ENCODE results near the gene AFG1L. TPM values are rescaled to one million over a fixed set of nuclear protein-coding genes. Genes with fewer than 3 reads are reported as not detected.
A peak's percentile ranks its signal among the peaks of the same experiment; 100 is the strongest.

Gene AFG1L
- polyA plus RNA-seq, 6 donors from 2014 or later = 2.6 to 6.8 (median 4.5) TPM

DNA sequence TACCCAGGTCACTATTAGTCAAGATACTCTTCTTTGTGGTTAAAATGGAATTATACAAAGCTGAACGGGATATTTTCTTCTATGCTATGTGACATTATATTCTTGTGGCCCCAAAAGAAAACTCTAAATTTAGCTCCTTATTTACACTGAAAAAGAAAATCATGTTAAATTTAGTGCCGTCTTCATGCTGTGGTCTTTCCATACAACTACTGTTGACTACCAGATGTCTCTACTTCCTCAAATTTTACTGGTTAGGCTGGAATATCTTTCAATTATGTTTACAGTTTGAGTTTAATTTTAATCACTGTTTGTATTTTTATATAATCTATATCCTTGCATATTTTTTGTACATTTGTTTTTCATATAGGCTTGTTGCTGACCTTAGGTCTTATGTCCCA is 170.2 kb downstream of the AFG1L start:
- H3K27ac Mint-ChIP-seq = peak overlapping the region in 1 of 6 donors; percentile 12
- no peak overlapping the region for H3K4me3 Mint-ChIP-seq
- H3K27me3 Mint-ChIP-seq = no peaks in the 10 kb centered on the region
- H3K36me3 Mint-ChIP-seq = peaks cover 0 to 6% of the 10 kb centered on the region in 2 donors
- no peak for ATAC-seq (ENCODE audit: low read depth in 2 of 2)
- H3K4me1 Mint-ChIP-seq = peaks cover 6 to 8% (median 8%) of the 10 kb centered on the region in 3 donors
- no peaks in the 10 kb centered on the region for H3K9me3 Mint-ChIP-seq
- no peak for DNase-seq

DNA sequence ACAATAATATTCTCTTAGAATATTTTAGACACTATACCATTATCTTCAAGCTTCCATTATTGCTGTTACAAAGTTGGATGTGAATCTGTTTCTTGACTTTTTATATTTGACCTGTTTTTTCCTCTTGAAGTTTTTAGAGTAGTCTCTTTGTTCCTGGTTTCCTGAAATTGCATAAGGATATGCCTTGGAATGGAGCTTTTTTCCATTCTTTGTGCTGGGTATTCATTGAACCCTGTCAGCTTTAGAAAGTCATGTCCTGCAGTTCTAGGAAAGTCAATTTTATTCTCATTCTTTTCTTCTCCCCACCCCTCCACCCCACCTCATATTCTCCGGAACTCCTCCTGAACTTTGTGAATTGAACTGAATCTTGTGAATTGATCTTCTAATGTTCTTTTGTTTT is 173.5 kb downstream of the AFG1L start:
- no peaks in the 10 kb centered on the region for H3K9me3 Mint-ChIP-seq
- DNase-seq = no peak
- H3K27me3 Mint-ChIP-seq = no peaks in the 10 kb centered on the region
- no peak for ATAC-seq (ENCODE audit: low read depth in 2 of 2)
- H3K4me1 Mint-ChIP-seq = peaks cover 6 to 8% (median 8%) of the 10 kb centered on the region in 3 donors
- no peak overlapping the region for H3K27ac Mint-ChIP-seq
- no peak overlapping the region for H3K4me3 Mint-ChIP-seq
- peaks cover 0 to 8% of the 10 kb centered on the region in 2 donors for H3K36me3 Mint-ChIP-seq

DNA sequence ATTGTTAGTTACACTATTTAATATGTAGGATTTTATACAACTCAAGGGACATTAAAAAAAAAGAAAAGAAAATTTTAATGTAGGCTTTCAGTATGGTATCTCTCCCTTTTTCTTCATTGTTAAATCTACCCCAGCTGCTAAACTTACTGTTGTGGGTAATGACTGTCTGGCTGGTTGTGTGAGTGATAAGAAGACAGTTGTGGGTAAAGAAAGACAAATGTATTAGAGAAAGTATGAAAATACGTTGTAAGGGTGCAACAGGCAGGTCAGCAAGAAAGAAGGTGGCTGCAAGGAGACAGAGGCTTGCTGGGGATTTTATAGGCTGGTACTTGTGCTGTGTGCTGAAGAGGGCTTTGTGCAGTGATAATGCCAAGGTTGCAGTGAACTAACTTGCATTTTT is 174.5 kb downstream of the AFG1L start:
- ATAC-seq (ENCODE audit: low read depth in 2 of 2) = no peak
- Mint-ChIP-seq H3K36me3 (peaks cover 0 to 4% of the 10 kb centered on the region in 2 donors), H3K27ac (peak overlapping the region in 1 of 6 donors; percentile 48), H3K9me3 (no peaks in the 10 kb centered on the region), H3K4me3 (no peak overlapping the region), H3K4me1 (peaks cover 6 to 8% (median 8%) of the 10 kb centered on the region in 3 donors), H3K27me3 (no peaks in the 10 kb centered on the region)
- DNase-seq = no peak

DNA sequence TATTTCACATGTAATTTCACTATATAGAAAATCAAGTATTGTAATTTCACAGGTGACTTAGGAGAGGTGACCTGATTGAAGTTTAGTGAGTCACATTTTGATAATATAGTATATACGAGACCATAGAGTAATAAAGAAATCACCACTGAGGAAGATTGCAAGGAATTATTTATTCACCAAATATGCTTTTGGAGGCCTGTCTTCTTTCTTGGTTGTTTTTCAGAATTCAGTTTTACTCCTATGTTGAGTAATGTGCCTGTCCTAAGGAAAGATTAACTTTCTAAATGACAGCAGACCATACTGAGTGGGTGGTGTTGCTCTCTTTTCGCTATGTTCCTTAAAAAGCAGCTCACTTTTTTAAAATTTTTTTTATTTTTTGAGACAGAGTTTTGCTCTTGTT is 178.3 kb downstream of the AFG1L start:
- Mint-ChIP-seq H3K36me3 (peaks cover 0 to 11% of the 10 kb centered on the region in 2 donors), H3K27me3 (no peaks in the 10 kb centered on the region), H3K9me3 (no peaks in the 10 kb centered on the region), H3K4me1 (no peaks in the 10 kb centered on the region), H3K27ac (no peak overlapping the region), H3K4me3 (no peak overlapping the region)
- DNase-seq (no peak), ATAC-seq (ENCODE audit: low read depth in 2 of 2) (no peak)

DNA sequence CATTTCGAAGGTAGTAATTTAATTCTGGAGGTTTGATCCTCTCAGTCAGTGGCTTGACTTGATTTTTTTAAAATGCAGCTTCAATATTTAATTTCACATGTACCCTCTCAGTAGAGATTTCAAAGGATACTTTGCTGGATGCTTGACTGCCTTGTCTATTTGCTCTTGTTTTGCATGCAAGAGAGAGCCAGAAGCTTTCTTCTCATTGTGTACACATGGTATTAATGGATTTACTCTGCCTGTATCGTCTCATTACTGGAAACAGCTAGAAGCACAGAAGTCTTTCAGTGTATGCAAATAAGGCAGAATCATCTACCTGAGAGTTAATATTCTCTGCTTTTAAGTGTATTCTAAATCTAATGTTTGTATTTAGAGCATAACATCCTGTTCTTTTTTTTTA is 181.5 kb downstream of the AFG1L start:
- ATAC-seq (ENCODE audit: low read depth in 2 of 2) (no peak), DNase-seq (no peak)
- H3K4me3 Mint-ChIP-seq = no peak overlapping the region
- no peaks in the 10 kb centered on the region for H3K9me3 Mint-ChIP-seq
- H3K27me3 Mint-ChIP-seq = no peaks in the 10 kb centered on the region
- no peaks in the 10 kb centered on the region for H3K4me1 Mint-ChIP-seq
- no peak overlapping the region for H3K27ac Mint-ChIP-seq
- peaks cover 13 to 19% of the 10 kb centered on the region in 2 donors for H3K36me3 Mint-ChIP-seq

DNA sequence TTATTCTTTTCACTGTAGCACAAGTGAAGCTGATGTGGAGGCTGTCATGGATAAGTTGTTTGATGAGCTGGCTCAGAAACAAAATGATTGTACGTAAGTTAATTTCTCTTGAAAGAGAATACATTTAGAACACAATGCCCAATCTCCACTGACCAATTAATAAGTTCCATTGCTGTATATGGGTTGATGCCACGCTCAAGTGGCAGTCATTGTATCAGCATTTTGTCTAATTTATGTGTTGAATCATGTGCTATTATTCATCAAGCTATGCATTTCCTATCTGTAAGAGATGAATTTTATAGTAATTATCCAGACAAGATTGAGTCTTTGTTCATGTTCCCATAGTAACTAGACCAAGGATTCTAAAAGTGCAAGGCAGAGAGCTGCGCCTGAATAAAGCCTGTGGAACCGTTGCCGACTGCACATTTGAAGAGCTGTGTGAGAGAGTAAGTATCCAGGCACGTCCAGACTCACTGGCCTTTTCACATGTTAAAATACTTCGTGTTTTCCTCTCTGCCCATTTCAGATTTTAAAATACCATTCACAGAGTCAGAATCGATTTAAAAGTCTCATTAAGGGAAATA is 182.1 kb downstream of the AFG1L start:
- no peak for ATAC-seq (ENCODE audit: low read depth in 2 of 2)
- H3K4me3 Mint-ChIP-seq = no peak overlapping the region
- no peak overlapping the region for H3K27ac Mint-ChIP-seq

DNA sequence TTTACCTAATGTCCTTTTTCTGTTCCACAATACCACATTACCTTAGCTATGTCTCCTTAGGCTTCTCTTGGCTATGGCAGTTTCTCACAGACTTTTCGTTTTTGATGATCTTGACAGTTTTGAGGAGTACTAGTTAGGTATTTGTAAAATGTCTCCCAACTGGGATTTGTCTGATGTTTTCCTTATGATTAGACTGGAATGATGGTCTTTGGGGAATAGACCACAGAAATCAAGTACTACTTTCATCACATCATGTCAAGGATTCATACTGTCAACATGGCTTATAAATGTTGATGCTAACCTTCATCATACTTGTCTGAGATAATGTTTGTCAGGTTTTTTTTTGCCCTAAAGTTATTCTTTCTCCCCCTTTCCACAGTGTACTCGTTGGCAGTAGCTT is 187.7 kb downstream of the AFG1L start:
- Mint-ChIP-seq H3K36me3 (peaks cover 15 to 23% of the 10 kb centered on the region in 2 donors), H3K27me3 (no peaks in the 10 kb centered on the region), H3K4me3 (no peak overlapping the region), H3K9me3 (peaks cover 0 to 6% (median 4%) of the 10 kb centered on the region in 7 donors), H3K27ac (no peak overlapping the region), H3K4me1 (no peaks in the 10 kb centered on the region)
- DNase-seq (no peak), ATAC-seq (ENCODE audit: low read depth in 2 of 2) (no peak)

More for the DNA sequence above, 182.1 kb downstream of the AFG1L start:
- Mint-ChIP-seq H3K27me3 (no peaks in the 10 kb centered on the region), H3K4me1 (no peaks in the 10 kb centered on the region), H3K9me3 (no peaks in the 10 kb centered on the region), H3K36me3 (peaks cover 13 to 15% of the 10 kb centered on the region in 2 donors)
- no peak for DNase-seq

DNA sequence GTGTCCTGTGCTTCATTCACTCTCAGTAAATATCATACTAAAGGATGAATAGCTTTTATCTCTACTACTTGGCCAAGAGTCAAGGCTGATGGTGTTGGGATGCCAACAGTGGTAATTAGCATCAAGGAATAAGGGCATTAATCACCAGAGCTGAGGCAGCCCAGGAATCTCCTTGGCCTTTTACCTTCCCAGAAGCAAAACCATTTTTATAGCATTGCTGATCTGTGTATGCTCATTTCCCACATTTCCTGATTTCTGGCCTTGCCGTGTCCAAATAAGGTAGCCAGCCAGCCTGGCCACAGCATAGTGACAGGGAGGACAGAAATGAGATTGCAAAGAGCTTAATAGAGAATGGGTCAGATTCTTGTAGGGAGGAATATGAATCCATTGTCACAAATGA is 189.2 kb downstream of the AFG1L start:
- Mint-ChIP-seq H3K9me3 (peaks cover 0 to 6% (median 4%) of the 10 kb centered on the region in 7 donors), H3K27ac (no peak overlapping the region), H3K27me3 (no peaks in the 10 kb centered on the region), H3K4me3 (no peak overlapping the region), H3K36me3 (peaks cover 10 to 15% of the 10 kb centered on the region in 2 donors), H3K4me1 (no peaks in the 10 kb centered on the region)
- DNase-seq (no peak), ATAC-seq (ENCODE audit: low read depth in 2 of 2) (no peak)

DNA sequence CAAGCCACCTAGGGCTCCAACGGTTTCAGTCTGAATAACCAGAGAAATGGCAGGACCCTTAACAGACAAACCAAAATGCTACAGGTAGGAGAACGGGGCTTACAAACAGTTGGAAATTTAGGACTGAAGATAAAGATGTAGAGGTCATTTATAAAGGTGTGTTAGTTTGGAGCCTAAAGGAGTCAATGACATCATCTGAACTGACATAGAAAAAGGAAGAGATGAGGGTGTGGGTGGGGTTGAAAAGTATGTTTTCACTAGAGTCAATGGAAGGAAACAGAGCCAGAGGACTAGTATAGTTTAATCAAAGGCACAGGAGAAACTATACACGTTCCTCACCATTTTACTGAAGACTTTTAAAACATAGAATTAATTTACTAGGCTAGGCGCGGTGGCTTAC is 194.8 kb downstream of the AFG1L start:
- Mint-ChIP-seq H3K27me3 (no peaks in the 10 kb centered on the region), H3K27ac (no peak overlapping the region), H3K36me3 (no peaks in the 10 kb centered on the region), H3K9me3 (no peaks in the 10 kb centered on the region), H3K4me3 (no peak overlapping the region), H3K4me1 (no peaks in the 10 kb centered on the region)
- DNase-seq (no peak), ATAC-seq (ENCODE audit: low read depth in 2 of 2) (no peak)

DNA sequence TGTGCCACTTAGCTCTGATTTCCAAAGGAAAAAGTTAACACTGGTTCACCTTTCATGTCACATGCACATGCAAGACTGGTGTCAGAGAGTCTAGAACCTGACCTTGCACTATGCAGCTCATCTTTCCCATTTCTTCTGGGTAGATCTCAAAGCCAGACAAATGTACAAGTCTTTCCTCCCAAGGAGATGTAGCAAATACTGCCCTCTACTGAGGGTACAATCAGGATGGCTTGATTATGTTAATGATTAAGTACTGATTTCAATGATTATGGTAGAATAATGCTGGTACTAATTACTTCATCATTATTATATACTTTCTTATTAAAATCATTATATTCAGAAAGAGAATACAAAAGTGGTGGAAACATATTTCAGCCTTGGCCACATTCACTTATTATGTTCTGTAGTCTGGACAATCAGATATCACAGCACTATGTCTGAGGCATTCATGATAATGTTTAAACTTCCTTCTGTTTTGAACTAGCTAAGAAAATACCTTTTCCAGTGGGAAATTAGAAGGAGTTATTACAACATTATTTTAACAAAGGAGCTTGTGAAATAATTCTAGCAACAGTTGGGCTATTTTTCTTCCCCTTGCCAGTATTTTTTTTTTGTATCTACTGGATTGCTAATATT is 197.4 kb downstream of the AFG1L start:
- peak; percentile 34 for DNase-seq
- no peaks in the 10 kb centered on the region for H3K4me1 Mint-ChIP-seq
- H3K9me3 Mint-ChIP-seq = no peaks in the 10 kb centered on the region
- no peaks in the 10 kb centered on the region for H3K36me3 Mint-ChIP-seq
- H3K27me3 Mint-ChIP-seq = no peaks in the 10 kb centered on the region
- H3K27ac Mint-ChIP-seq = no peak overlapping the region
- H3K4me3 Mint-ChIP-seq = no peak overlapping the region
- ATAC-seq (ENCODE audit: low read depth in 2 of 2) = peak; percentile 48 to 57

DNA sequence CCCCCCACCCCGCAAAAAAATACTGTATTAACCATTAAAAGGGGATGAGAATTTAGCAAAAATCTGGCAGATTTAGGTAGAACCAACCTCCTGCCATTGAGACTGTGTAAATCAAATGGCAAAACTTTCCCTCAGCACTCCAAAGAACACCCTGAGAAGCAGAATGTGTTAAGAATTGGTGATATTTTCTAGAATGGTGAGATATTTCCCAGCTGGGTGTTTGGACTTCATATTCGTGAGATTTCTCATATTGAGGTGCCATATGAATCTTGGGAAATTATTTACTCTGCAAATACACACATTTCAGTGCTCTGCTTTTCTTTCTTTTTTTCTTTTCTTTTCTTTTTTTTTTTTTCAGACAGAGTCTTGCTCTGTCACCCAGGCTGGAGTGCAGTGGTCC is 199.6 kb downstream of the AFG1L start:
- DNase-seq = no peak
- Mint-ChIP-seq H3K36me3 (no peaks in the 10 kb centered on the region), H3K27ac (no peak overlapping the region), H3K9me3 (no peaks in the 10 kb centered on the region), H3K4me1 (no peaks in the 10 kb centered on the region), H3K4me3 (no peak overlapping the region), H3K27me3 (no peaks in the 10 kb centered on the region)
- ATAC-seq (ENCODE audit: low read depth in 2 of 2) = no peak

DNA sequence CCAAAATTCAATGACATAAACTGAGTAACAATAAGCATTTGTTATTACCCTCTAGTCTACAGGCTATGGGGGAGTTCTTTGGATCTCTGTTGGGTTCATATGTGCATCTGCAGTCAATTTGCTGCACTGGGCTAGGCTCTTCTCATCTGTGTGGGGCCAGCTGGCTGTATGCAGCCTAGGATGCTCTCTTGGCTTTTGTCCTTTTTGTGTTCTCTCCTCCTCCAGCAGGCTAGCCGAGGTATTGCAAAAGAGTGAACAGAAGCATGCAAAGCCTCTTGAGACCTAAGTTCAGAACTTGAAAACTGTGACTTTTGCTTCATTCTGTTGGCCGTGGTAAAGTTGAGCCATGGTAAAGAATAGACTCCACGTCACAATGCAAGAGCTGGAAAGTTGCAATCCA is 203.0 kb downstream of the AFG1L start:
- Mint-ChIP-seq H3K27me3 (no peaks in the 10 kb centered on the region), H3K4me3 (no peak overlapping the region), H3K9me3 (no peaks in the 10 kb centered on the region), H3K4me1 (no peaks in the 10 kb centered on the region), H3K27ac (no peak overlapping the region), H3K36me3 (peaks cover 0 to 4% of the 10 kb centered on the region in 2 donors)
- DNase-seq (no peak), ATAC-seq (ENCODE audit: low read depth in 2 of 2) (no peak)

DNA sequence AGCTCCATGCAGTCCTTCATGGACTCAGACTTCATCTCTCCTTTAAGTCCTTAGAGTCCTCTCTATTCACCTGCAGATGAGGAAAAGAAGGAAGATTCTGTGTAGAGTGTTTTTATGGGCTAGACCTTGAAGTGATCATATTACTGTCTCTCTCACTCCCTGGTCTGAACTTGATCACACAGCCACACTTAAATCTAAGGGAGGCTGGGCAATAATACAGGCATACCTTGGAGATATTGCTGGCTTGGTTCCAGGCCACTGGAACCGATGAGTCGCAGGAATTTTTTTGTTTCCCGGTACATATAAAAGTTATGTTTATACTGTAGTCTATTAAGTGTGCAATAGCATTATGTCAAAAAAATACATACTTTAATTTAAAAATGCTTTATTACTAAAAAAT is 206.7 kb downstream of the AFG1L start:
- H3K9me3 Mint-ChIP-seq = peaks cover 0 to 5% (median 0%) of the 10 kb centered on the region in 7 donors
- ATAC-seq (ENCODE audit: low read depth in 2 of 2) = no peak
- no peak overlapping the region for H3K4me3 Mint-ChIP-seq
- H3K27ac Mint-ChIP-seq = no peak overlapping the region
- no peaks in the 10 kb centered on the region for H3K27me3 Mint-ChIP-seq
- no peaks in the 10 kb centered on the region for H3K4me1 Mint-ChIP-seq
- DNase-seq = no peak
- peaks cover 16% of the 10 kb centered on the region in 2 donors for H3K36me3 Mint-ChIP-seq

DNA sequence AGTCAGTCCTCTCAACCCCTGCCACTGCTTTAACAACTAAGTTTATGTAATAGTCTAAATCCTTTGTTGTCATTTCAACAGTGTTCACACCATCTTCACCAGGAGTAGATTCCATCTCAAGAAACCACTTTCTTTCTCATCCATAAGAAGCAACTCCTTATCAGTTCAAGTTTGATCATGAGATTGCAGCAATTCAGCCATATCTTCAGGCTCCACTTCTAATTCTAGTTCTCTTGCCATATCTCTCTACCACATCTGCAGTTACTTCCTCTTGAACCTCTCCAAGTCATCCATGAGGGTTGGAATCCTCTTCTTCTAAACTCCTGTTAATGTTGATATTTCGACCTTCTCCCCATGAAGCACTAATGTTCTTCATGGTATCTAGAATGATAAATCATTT is 208.0 kb downstream of the AFG1L start:
- DNase-seq (no peak), ATAC-seq (ENCODE audit: low read depth in 2 of 2) (no peak)
- H3K4me1 Mint-ChIP-seq = no peaks in the 10 kb centered on the region
- H3K27ac Mint-ChIP-seq = no peak overlapping the region
- H3K4me3 Mint-ChIP-seq = no peak overlapping the region
- peaks cover 0 to 5% (median 0%) of the 10 kb centered on the region in 7 donors for H3K9me3 Mint-ChIP-seq
- no peaks in the 10 kb centered on the region for H3K27me3 Mint-ChIP-seq
- peaks cover 16% of the 10 kb centered on the region in 2 donors for H3K36me3 Mint-ChIP-seq
